Measurements from ENCODE around the gene LGR6. TPM values are rescaled to one million over a fixed set of nuclear protein-coding genes. Genes with fewer than 3 reads are reported as not detected.

LGR6 gene
- total and polyA plus RNA-seq, 2 experiments from 2014 or later, result 0.66 to 0.89 TPM

DNA sequence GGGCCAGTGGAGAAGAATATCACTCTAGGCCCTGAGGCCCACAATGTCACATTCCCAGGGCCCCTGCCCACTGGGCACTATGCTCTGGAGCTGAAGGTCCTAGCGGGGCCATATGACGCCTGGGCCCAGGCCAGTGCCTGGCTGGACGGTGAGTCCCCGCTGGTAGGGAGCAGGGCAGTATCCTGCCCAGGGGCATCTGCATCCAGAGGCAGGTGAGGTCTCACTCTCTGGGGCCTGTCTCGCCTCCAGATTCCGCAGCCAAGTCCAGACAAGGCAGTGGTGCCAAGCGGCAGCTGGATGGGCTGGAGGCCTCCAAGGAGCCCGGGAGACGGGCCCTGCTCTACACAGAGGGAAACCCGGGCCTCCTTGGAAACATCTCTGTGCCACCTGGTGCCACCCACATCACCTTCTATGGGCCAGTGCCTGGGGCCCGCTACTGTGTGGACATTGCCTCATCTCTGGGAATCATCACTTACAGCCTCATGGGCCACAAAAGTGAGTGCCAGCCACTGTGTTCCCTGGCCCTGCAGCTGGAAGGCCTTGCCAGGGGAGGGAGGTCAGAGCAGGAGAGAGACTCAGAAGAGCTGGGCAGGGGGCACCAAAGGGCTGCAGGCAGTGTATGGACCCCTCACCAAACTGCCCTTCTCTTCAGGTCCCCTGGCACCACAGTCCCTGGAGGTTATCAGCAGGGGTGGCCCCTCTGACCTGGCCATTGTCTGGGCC, 22.1 kb upstream of the LGR6 start (continued):
- TF ChIP-seq, protein P1, sequence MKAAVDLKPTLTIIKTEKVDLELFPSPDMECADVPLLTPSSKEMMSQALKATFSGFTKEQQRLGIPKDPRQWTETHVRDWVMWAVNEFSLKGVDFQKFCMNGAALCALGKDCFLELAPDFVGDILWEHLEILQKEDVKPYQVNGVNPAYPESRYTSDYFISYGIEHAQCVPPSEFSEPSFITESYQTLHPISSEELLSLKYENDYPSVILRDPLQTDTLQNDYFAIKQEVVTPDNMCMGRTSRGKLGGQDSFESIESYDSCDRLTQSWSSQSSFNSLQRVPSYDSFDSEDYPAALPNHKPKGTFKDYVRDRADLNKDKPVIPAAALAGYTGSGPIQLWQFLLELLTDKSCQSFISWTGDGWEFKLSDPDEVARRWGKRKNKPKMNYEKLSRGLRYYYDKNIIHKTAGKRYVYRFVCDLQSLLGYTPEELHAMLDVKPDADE (IDR thresholded peaks at IDR 0.05), result no peak
- TF ChIP-seq EZH2phosphoT487 (IDR thresholded peaks at IDR 0.05; ENCODE audit: unreplicated experiment), result no peak
- no peak for TF ChIP-seq ZNF114 (CRISPR knock-in tag; IDR thresholded peaks at IDR 0.05)
- TF ChIP-seq POLR2AphosphoS5 (IDR thresholded peaks at IDR 0.05; ENCODE audit: low read depth), result no peak
- TF ChIP-seq EZH2 (IDR thresholded peaks at IDR 0.05; ENCODE audit: low read depth, unreplicated experiment), result no peak

DNA sequence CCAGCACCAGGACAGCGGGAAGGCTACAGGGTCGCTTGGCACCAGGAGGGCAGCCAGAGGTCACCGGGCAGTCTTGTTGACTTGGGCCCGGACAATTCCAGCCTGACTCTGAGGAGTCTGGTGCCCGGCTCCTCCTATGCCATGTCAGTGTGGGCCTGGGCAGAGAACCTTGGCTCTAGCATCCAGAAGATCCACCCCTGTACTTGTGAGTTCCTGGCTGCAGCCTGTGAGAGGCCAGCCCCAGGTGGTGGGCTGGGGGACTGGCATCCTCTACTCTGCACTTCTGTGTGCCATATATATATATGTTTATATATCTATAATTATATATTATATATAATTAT, 21.6 kb upstream of the LGR6 start:
- DNase-seq (ENCODE audit: low spot score), result no peak
- H2AFZ ChIP-seq, result no peak overlapping the region
- no peaks in the 10 kb centered on the region for H4K20me1 ChIP-seq (replicated peaks; ENCODE audit: insufficient read depth)
- H3K79me2 ChIP-seq (replicated peaks; ENCODE audit: insufficient read depth), result no peaks in the 10 kb centered on the region
- no peak overlapping the region for H3K27ac Mint-ChIP-seq
- no peak for ATAC-seq
- no peak overlapping the region for H3K4me2 ChIP-seq
- H3K27ac ChIP-seq (ENCODE audit: low read depth), result no peak overlapping the region
- no peaks in the 10 kb centered on the region for H3K36me3 ChIP-seq (ENCODE audit: insufficient read depth)
- H3K4me3 Mint-ChIP-seq, result no peak overlapping the region
- no peaks in the 10 kb centered on the region for H3F3A ChIP-seq (replicated peaks; ENCODE audit: low read depth)
- no peaks in the 10 kb centered on the region for H3K4me1 ChIP-seq (ENCODE audit: insufficient read depth)
- no peaks in the 10 kb centered on the region for H3K9me3 Mint-ChIP-seq
- H3K4me3 ChIP-seq, result no peak overlapping the region
- no peaks in the 10 kb centered on the region for H3K9me2 ChIP-seq (ENCODE audit: insufficient read depth)
- no peaks in the 10 kb centered on the region for H3K36me3 Mint-ChIP-seq (ENCODE audit: low read depth)
- H3K27me3 ChIP-seq (ENCODE audit: insufficient read depth), result no peaks in the 10 kb centered on the region
- peaks cover 18% of the 10 kb centered on the region for H3K27me3 Mint-ChIP-seq (ENCODE audit: insufficient read depth, low read depth, poor library complexity)
- peaks cover 10% of the 10 kb centered on the region for H3K4me1 Mint-ChIP-seq
- TF ChIP-seq, protein P2, sequence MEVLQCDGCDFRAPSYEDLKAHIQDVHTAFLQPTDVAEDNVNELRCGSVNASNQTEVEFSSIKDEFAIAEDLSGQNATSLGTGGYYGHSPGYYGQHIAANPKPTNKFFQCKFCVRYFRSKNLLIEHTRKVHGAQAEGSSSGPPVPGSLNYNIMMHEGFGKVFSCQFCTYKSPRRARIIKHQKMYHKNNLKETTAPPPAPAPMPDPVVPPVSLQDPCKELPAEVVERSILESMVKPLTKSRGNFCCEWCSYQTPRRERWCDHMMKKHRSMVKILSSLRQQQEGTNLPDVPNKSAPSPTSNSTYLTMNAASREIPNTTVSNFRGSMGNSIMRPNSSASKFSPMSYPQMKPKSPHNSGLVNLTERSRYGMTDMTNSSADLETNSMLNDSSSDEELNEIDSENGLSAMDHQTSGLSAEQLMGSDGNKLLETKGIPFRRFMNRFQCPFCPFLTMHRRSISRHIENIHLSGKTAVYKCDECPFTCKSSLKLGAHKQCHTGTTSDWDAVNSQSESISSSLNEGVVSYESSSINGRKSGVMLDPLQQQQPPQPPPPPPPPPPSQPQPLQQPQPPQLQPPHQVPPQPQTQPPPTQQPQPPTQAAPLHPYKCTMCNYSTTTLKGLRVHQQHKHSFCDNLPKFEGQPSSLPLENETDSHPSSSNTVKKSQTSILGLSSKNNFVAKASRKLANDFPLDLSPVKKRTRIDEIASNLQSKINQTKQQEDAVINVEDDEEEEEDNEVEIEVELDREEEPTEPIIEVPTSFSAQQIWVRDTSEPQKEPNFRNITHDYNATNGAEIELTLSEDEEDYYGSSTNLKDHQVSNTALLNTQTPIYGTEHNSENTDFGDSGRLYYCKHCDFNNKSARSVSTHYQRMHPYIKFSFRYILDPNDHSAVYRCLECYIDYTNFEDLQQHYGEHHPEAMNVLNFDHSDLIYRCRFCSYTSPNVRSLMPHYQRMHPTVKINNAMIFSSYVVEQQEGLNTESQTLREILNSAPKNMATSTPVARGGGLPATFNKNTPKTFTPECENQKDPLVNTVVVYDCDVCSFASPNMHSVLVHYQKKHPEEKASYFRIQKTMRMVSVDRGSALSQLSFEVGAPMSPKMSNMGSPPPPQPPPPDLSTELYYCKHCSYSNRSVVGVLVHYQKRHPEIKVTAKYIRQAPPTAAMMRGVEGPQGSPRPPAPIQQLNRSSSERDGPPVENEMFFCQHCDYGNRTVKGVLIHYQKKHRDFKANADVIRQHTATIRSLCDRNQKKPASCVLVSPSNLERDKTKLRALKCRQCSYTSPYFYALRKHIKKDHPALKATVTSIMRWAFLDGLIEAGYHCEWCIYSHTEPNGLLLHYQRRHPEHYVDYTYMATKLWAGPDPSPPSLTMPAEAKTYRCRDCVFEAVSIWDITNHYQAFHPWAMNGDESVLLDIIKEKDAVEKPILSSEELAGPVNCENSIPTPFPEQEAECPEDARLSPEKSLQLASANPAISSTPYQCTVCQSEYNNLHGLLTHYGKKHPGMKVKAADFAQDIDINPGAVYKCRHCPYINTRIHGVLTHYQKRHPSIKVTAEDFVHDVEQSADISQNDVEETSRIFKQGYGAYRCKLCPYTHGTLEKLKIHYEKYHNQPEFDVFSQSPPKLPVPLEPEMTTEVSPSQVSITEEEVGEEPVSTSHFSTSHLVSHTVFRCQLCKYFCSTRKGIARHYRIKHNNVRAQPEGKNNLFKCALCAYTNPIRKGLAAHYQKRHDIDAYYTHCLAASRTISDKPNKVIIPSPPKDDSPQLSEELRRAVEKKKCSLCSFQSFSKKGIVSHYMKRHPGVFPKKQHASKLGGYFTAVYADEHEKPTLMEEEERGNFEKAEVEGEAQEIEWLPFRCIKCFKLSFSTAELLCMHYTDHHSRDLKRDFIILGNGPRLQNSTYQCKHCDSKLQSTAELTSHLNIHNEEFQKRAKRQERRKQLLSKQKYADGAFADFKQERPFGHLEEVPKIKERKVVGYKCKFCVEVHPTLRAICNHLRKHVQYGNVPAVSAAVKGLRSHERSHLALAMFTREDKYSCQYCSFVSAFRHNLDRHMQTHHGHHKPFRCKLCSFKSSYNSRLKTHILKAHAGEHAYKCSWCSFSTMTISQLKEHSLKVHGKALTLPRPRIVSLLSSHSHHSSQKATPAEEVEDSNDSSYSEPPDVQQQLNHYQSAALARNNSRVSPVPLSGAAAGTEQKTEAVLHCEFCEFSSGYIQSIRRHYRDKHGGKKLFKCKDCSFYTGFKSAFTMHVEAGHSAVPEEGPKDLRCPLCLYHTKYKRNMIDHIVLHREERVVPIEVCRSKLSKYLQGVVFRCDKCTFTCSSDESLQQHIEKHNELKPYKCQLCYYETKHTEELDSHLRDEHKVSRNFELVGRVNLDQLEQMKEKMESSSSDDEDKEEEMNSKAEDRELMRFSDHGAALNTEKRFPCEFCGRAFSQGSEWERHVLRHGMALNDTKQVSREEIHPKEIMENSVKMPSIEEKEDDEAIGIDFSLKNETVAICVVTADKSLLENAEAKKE (CRISPR knock-in tag; IDR thresholded peaks at IDR 0.05), result no peak
- TF ChIP-seq JUNB (IDR thresholded peaks at IDR 0.05; ENCODE audit: unreplicated experiment) (no peak), POLR2AphosphoS5 (IDR thresholded peaks at IDR 0.05; ENCODE audit: low read depth) (no peak), CTCF (conservative IDR thresholded peaks at IDR 0.05; ENCODE audit: low read depth in 2 of 2) (no peak), REST (IDR thresholded peaks at IDR 0.05; ENCODE audit: unreplicated experiment) (no peak), ZNF331 (CRISPR knock-in tag; IDR thresholded peaks at IDR 0.05; ENCODE audit: low read depth) (no peak), EZH2phosphoT487 (IDR thresholded peaks at IDR 0.05; ENCODE audit: unreplicated experiment) (no peak)
- TF ChIP-seq, protein P1 (IDR thresholded peaks at IDR 0.05), result no peak

Measured in GM23338 (cell line).